GM10266 (cell line): ENCODE data around the gene HAUS8.
"Not testable (repeated sequence)": the region's sequence is repeated elsewhere in the genome, so short reads cannot be mapped to it uniquely, and the experiment has no call there.

ENCODE experiments used
- DNase-seq: peaks from one replicate; pipeline ENCODE4 v3.0.0; 2012; ENCODE audit errors: extremely low spot score
- TF ChIP-seq, protein P1 (sequence below): IDR thresholded peaks from 2 replicates; pipeline ENCODE4 v1.5.1; 2012; ENCODE audit warnings: mild to moderate bottlenecking, low read depth; ENCODE audit not compliant: control insufficient read depth, insufficient read depth; ENCODE audit errors: missing control alignments

Gene HAUS8

DNA sequence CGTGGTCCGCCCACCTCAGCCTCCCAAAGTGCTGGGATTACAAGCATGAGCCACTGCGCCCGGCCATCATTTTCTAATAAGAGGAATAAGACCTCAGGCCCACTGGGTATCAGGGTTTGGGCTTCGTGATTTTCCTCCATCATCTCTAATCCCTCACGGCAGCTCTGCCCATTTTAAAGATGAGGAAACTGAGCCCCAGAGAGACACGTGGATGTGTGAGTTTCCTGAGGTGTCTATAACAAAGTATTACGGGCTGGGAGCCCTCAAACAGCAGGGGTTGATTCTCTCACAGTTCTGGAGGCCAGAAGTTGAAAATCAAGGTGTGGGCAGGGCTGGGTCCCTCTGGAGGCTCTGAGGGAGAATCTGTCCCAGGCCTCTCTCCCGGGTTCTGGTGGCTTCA lies 34.0 kb upstream of the HAUS8 start:
- DNase-seq = no peak
- TF ChIP-seq, protein P1, sequence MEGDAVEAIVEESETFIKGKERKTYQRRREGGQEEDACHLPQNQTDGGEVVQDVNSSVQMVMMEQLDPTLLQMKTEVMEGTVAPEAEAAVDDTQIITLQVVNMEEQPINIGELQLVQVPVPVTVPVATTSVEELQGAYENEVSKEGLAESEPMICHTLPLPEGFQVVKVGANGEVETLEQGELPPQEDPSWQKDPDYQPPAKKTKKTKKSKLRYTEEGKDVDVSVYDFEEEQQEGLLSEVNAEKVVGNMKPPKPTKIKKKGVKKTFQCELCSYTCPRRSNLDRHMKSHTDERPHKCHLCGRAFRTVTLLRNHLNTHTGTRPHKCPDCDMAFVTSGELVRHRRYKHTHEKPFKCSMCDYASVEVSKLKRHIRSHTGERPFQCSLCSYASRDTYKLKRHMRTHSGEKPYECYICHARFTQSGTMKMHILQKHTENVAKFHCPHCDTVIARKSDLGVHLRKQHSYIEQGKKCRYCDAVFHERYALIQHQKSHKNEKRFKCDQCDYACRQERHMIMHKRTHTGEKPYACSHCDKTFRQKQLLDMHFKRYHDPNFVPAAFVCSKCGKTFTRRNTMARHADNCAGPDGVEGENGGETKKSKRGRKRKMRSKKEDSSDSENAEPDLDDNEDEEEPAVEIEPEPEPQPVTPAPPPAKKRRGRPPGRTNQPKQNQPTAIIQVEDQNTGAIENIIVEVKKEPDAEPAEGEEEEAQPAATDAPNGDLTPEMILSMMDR = no peak

DNA sequence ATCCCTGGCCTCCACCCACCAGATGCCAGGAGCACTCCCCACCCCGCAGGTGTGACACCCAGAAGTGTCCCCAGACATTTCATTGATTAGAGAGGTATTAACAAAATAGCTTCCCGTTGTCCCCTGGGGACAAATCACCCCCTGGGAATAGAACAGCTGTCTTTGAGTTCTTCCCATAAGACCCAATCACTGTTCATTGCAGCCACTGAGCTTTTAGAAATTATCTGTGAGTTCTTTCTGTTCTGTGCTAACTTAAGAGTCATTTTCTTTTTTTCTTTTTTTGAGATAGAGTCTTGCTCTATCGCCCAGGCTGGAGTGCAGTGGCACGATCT lies 33.2 kb upstream of the HAUS8 start:
- DNase-seq = no peak
- TF ChIP-seq, protein P1 = no peak

DNA sequence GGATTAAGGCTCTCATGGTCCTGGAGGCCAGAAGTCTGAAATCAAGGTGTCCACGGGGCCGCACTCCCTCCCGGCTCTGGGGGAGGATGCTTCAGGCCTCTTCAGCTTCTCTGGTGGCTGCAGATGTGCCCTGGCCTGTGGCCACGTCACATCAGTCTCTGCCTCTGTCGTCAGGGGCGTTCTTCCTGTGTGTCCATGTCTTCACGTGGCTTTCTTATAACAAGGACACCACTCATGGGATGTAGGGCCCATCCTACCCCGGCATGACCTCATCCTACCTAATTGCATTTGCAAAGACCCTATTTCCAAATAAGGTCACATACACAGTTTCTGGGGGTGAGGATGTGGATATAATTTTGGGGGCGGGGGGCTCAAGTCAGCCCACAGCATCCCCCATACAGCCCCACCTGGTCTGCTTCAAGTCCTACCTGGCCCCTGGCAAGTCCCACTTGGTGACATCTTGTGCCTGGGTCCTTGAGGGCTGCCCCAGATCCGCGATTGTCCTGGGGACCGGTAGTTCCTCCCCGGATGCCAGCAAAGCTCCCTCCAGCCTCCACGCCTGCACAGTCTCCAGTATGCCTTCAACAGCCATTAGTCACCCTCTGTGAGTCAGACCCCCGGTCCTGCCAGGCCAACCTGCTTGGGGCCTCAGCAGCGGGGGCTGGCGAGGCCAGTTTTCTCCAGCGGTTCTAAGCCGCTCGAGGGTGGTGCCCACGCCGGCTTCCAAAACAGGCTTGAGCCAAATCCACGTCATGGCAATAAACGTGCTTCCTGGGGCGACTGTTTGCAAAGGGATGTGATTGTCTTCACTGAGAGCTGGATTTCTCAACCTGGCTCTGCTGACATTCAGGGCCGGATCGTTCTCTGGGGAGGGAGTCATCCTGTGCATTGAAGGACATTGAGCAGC lies 32.5 kb upstream of the HAUS8 start:
- TF ChIP-seq, protein P1 = no peak
- DNase-seq = no peak

DNA sequence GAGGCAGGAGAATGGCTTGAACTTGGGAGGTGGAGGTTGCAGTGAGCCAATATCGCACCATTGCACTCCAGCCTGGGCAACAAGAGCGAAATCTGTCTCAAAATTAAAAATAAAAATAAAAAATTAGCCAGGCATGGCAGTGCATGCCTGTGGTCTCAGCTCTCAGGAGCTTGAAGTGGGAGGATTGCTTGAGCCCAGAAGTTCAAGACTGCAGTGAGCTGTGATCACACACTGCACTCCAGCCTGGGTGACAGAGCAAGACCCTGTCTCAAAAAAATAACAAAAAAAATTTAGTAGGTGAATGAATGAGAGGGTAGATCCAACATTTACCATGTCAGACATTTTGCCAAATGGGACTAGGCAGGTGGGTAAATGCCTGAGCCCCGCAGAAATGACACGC lies 31.7 kb upstream of the HAUS8 start:
- not testable (repeated sequence) for DNase-seq

DNA sequence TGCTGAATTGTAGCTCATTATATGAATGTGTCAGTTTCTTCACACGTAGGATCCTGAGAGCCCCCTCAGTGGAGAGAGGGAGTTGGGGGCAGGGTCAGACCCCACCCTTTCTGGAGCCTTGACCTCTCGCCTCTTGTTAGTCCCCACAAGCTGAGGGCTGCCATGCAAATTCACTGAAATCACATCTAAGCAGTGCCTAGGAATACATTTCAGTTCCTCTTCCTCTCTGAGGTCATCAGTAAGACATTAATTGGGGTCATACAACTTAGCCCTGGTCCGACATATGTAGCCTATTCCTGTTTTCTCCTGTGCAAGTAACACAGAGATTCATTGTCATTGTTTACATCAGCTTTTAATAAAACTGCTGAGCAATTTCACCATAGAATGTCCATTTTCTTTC lies 30.3 kb upstream of the HAUS8 start:
- DNase-seq = peak; percentile 61
- TF ChIP-seq, protein P1 = no peak

DNA sequence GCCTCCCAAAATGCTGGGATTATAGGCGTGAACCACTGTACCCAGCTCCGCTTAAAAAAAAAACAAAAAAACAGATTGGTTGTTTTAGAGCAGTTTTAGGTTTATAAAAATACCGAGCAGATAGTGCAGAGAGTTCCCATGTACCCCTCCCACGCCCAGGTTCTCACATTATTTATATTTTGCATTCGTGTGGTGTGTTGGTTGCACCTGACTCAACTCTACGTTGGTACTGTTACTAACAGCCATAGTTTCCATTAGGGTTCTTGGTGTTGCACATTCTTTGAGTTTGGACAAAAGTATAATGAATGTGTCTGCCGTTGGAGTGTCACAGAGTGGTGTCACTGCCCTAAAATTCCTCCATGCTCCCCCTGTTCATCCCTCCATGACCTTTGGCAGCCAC lies 29.4 kb upstream of the HAUS8 start:
- DNase-seq = peak; percentile 48
- TF ChIP-seq, protein P1 = no peak

DNA sequence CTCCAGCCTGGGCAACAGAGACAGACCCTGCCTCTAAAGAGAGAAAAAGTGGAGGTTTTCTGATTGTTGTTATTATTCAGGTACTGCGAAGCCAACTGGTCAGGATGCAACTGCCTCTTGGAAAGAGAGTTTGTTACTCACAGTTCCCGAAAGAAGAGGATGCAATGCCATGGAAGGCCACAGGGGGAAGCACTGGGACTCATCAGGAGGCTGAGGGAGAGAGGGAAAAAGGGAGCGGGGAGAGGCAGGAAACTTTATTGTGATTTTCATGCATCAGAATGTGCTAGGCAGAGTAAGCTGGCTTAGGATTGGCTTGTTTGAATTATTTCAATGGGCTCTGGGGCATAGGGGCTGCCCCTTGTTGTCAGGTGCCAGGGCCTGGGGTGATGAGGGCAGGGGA lies 27.9 kb upstream of the HAUS8 start:
- TF ChIP-seq, protein P1 = peak; percentile 38
- DNase-seq = no peak
